GM18499 (cell line): Measurements from ENCODE around the gene LAMP1.
"Not testable (repeated sequence)": the region's sequence is repeated elsewhere in the genome, so short reads cannot be mapped to it uniquely, and the experiment has no call there.

ENCODE experiments used
- ATAC-seq: cut with Tn5 transposase; IDR thresholded peaks from one replicate; pipeline ENCODE4 v1.9.1; 2021; ENCODE audit warnings: moderate number of reproducible peaks; ENCODE audit not compliant: insufficient read depth, unreplicated experiment

The LAMP1 gene

GRCh38 chr13:113371701-113372100 is 74.7 kb downstream of the LAMP1 start:
- ATAC-seq = not testable (repeated sequence)
